Spinal cord (tissue), 10 donors: ENCODE results near the gene TTBK2. TPM values are rescaled to one million over a fixed set of nuclear protein-coding genes. Genes with fewer than 3 reads are reported as not detected.

Source experiments
- DNase-seq, 6 donors: peaks; one replicate each; pipeline versions ENCODE4 v3.0.0 to v3.0.0-alpha.2; 2013 to 2015; ENCODE audit warnings: low spot score in 6 of 6, low read depth in 4 of 6
- H3K27ac ChIP-seq: one replicate; pipeline ENCODE4 v1.5.1; 2013; ENCODE audit warnings: low read depth, low read length, control low read depth
- H3K27me3 ChIP-seq: one replicate; pipeline ENCODE4 v1.6.1; 2013; ENCODE audit warnings: low read length; ENCODE audit not compliant: control insufficient read depth, insufficient read depth
- H3K36me3 ChIP-seq: one replicate; pipeline ENCODE4 v1.6.1; 2013; ENCODE audit warnings: low read length; ENCODE audit not compliant: control insufficient read depth, insufficient read depth
- H3K4me1 ChIP-seq: one replicate; pipeline ENCODE4 v1.6.1; 2013; ENCODE audit warnings: low read length; ENCODE audit not compliant: control insufficient read depth, insufficient read depth
- H3K4me3 ChIP-seq: one replicate; pipeline ENCODE4 v1.5.1; 2013; ENCODE audit warnings: low read depth, low read length, control low read depth
- H3K9me3 ChIP-seq: one replicate; pipeline ENCODE4 v1.6.1; 2013; ENCODE audit warnings: low read length; ENCODE audit not compliant: control insufficient read depth, insufficient read depth
- WGBS: methylation state at CpG from one replicate; pipeline ENCODE4 v1.1.5; 2013; ENCODE audit warnings: missing lambda C conversion rate; ENCODE audit not compliant: insufficient coverage; 5-methylcytosine and 5-hydroxymethylcytosine counted together
- polyA plus RNA-seq, 2 donors: library from polyadenylated mRNA; unstranded; fragments of 120-200 nt; gene quantifications; one replicate each; pipeline ENCODE4 v1.2.1, GENCODE V29; 2013; ENCODE audit not compliant: insufficient read length in 2 of 2
- total RNA-seq, 2 donors: library from RNA; depleted of rRNA in 1 of 2; stranded (reverse); fragments of 120-200 nt in 1 of 2; fragments of >200 nt in 1 of 2; gene quantifications; one replicate each; pipeline versions ENCODE4 v1.2.3 to v1.2.4, GENCODE V29; 2013 to 2014
- donor health status: healthy.

TTBK2 gene
- total and polyA plus RNA-seq, 4 donors = 22.2 to 64.4 (median 27.4) TPM

- Histone ChIP-seq H3K9me3 (no peaks in the 10 kb centered on the region), H3K36me3 (no peaks in the 10 kb centered on the region), H3K27ac (no peak overlapping the region), H3K4me3 (no peak overlapping the region), H3K27me3 (no peaks in the 10 kb centered on the region), H3K4me1 (no peaks in the 10 kb centered on the region)
- DNase-seq = no peak
- 94% methylated on average over 2 of the region's 5 CpGs for WGBS
Measured at GRCh38 chr15:42845581-42845980, 75.0 kb downstream of the TTBK2 start.

GRCh38 chr15:42843699-42844098 lies 76.9 kb downstream of the TTBK2 start:
- 100% methylated on average over 1 of the region's 4 CpGs for WGBS
- Histone ChIP-seq H3K27me3 (no peaks in the 10 kb centered on the region), H3K4me1 (no peaks in the 10 kb centered on the region), H3K36me3 (peaks cover under 1% of the 10 kb centered on the region), H3K27ac (no peak overlapping the region), H3K9me3 (no peaks in the 10 kb centered on the region), H3K4me3 (no peak overlapping the region)
- no peak for DNase-seq

- Histone ChIP-seq H3K27ac (no peak overlapping the region), H3K4me3 (no peak overlapping the region), H3K36me3 (peaks cover 23% of the 10 kb centered on the region), H3K4me1 (no peaks in the 10 kb centered on the region), H3K27me3 (no peaks in the 10 kb centered on the region), H3K9me3 (peaks cover 1% of the 10 kb centered on the region)
- no peak for DNase-seq
- no CpG with 5 or more reads among the region's 1 CpG for WGBS
Measured at GRCh38 chr15:42836251-42836650, 84.3 kb downstream of the TTBK2 start.

GRCh38 chr15:42832576-42832975 lies 88.0 kb downstream of the TTBK2 start:
- Histone ChIP-seq H3K4me3 (no peak overlapping the region), H3K27ac (no peak overlapping the region), H3K9me3 (peaks cover 1% of the 10 kb centered on the region), H3K4me1 (no peaks in the 10 kb centered on the region), H3K36me3 (peaks cover 11% of the 10 kb centered on the region), H3K27me3 (no peaks in the 10 kb centered on the region)
- no CpG with 5 or more reads among the region's 5 CpGs for WGBS
- no peak for DNase-seq

- Histone ChIP-seq H3K27ac (no peak overlapping the region), H3K36me3 (peaks cover 3% of the 10 kb centered on the region), H3K9me3 (no peaks in the 10 kb centered on the region), H3K4me3 (no peak overlapping the region), H3K27me3 (no peaks in the 10 kb centered on the region), H3K4me1 (no peaks in the 10 kb centered on the region)
- 100% methylated on average over 2 of the region's 4 CpGs for WGBS
- no peak for DNase-seq
Measured at GRCh38 chr15:42826251-42826890, 94.2 kb downstream of the TTBK2 start.

GRCh38 chr15:42825599-42825998 lies 95.0 kb downstream of the TTBK2 start:
- 100% methylated on average over 2 of the region's 8 CpGs for WGBS
- Histone ChIP-seq H3K36me3 (peaks cover 3% of the 10 kb centered on the region), H3K27me3 (no peaks in the 10 kb centered on the region), H3K27ac (no peak overlapping the region), H3K4me3 (no peak overlapping the region), H3K9me3 (no peaks in the 10 kb centered on the region), H3K4me1 (no peaks in the 10 kb centered on the region)
- DNase-seq = no peak

GRCh38 chr15:42820811-42821210 lies 99.8 kb downstream of the TTBK2 start:
- WGBS = 83% methylated on average over 1 of the region's 3 CpGs

GRCh38 chr15:42819786-42820185 lies 100.8 kb downstream of the TTBK2 start:
- Histone ChIP-seq H3K4me1 (no peaks in the 10 kb centered on the region), H3K9me3 (no peaks in the 10 kb centered on the region), H3K4me3 (no peak overlapping the region), H3K36me3 (peaks cover 3% of the 10 kb centered on the region), H3K27ac (no peak overlapping the region), H3K27me3 (no peaks in the 10 kb centered on the region)
- no CpG with 5 or more reads among the region's 1 CpG for WGBS
- no peak for DNase-seq

More at GRCh38 chr15:42820811-42821210, 99.8 kb downstream of the TTBK2 start:
- H3K36me3 ChIP-seq = peaks cover 6% of the 10 kb centered on the region
- H3K27me3 ChIP-seq = no peaks in the 10 kb centered on the region
- no peak overlapping the region for H3K4me3 ChIP-seq
- H3K9me3 ChIP-seq = no peaks in the 10 kb centered on the region
- DNase-seq = no peak
- H3K27ac ChIP-seq = no peak overlapping the region
- no peaks in the 10 kb centered on the region for H3K4me1 ChIP-seq

- no peaks in the 10 kb centered on the region for H3K4me1 ChIP-seq
- no peaks in the 10 kb centered on the region for H3K27me3 ChIP-seq
- H3K27ac ChIP-seq = no peak overlapping the region
- no peaks in the 10 kb centered on the region for H3K9me3 ChIP-seq
- H3K36me3 ChIP-seq = peaks cover 9% of the 10 kb centered on the region
- no peak overlapping the region for H3K4me3 ChIP-seq
- DNase-seq = no peak
Measured at GRCh38 chr15:42811433-42811832, 109.1 kb downstream of the TTBK2 start.

- Histone ChIP-seq H3K9me3 (no peaks in the 10 kb centered on the region), H3K36me3 (peaks cover 7% of the 10 kb centered on the region), H3K4me1 (no peaks in the 10 kb centered on the region), H3K27ac (no peak overlapping the region), H3K4me3 (no peak overlapping the region), H3K27me3 (no peaks in the 10 kb centered on the region)
- WGBS = no CpG with 5 or more reads among the region's 1 CpG
- DNase-seq = no peak
Measured at GRCh38 chr15:42808913-42809312, 111.7 kb downstream of the TTBK2 start.
